H1 (cell line): ENCODE results near the gene POU2F1. TPM values are rescaled to one million over a fixed set of nuclear protein-coding genes. Genes with fewer than 3 reads are reported as not detected.

Experiments
- CTCF ChIA-PET: fragments of 300-600 bp; sonication (Branson Sonifier 250); formaldehyde crosslinking; loops from one replicate; lab custom pipeline; 2021; ENCODE audit not compliant: partially characterized antibody; lab: Charles Lee
- POLR2A ChIA-PET: fragments of 300-600 bp; sonication (Branson Sonifier 250); formaldehyde crosslinking; loops from one replicate; lab custom pipeline; 2021; ENCODE audit warnings: inconsistent platforms; ENCODE audit not compliant: partially characterized antibody; lab: Charles Lee
- DNase-seq, 2 experiments: peaks; one replicate each; pipeline versions ENCODE4 v3.0.0 to v3.0.0-alpha.2; 2010 to 2022; ENCODE audit warnings: low spot score in 2 of 2, low read depth in 1 of 2, mixed read lengths in 1 of 2
- FAIRE-seq: peaks from 2 replicates; lab custom pipeline; 2011; peaks lifted over from hg19 to GRCh38; lab: Jason Lieb, UNC
- H2AFZ ChIP-seq: 2 replicates; pipeline ENCODE4 v1.8.1; 2012; ENCODE audit warnings: low read length, inconsistent platforms
- H2AK5ac ChIP-seq: 2 replicates; pipeline ENCODE4 v1.6.1; 2013; ENCODE audit warnings: low read depth, low read length
- H2BK120ac ChIP-seq: replicated peaks from 2 replicates; pipeline ENCODE3; 2013; ENCODE audit warnings: low read depth, low read length, inconsistent platforms
- H2BK12ac ChIP-seq: 2 replicates; pipeline ENCODE4 v1.6.1; 2013; ENCODE audit warnings: low read depth, low read length
- H2BK15ac ChIP-seq: 2 replicates; pipeline ENCODE4 v1.6.1; 2013; ENCODE audit warnings: low read length
- H2BK20ac ChIP-seq: 2 replicates; pipeline ENCODE4 v1.6.1; 2013; ENCODE audit warnings: low read length
- H2BK5ac ChIP-seq: 2 replicates; pipeline ENCODE4 v1.6.1; 2013; ENCODE audit warnings: low read depth, low read length
- H3K14ac ChIP-seq: 2 replicates; pipeline ENCODE4 v1.6.1; 2013; ENCODE audit warnings: inconsistent platforms; ENCODE audit not compliant: insufficient read length
- H3K18ac ChIP-seq: 2 replicates; pipeline ENCODE4 v1.6.1; 2013; ENCODE audit warnings: low read length; ENCODE audit errors: extremely low read depth
- H3K23ac ChIP-seq: 2 replicates; pipeline ENCODE4 v1.6.1; 2013; ENCODE audit warnings: inconsistent platforms; ENCODE audit not compliant: insufficient read length
- H3K23me2 ChIP-seq: 2 replicates; pipeline ENCODE4 v1.6.1; 2013; ENCODE audit warnings: low read depth, low read length
- H3K27ac ChIP-seq: 2 replicates; pipeline ENCODE4 v1.6.1; 2011; ENCODE audit warnings: low read depth, low read length, inconsistent platforms
- H3K27me3 ChIP-seq, 4 experiments: replicated peaks in 1 of 4; 1 replicate in 1 of 4; 2 replicates in 3 of 4; pipeline versions ENCODE4 v1.6.1 to v1.8.1; 2011 to 2013; ENCODE audit warnings: low read length in 3 of 4, mild to moderate bottlenecking in 3 of 4, inconsistent platforms in 2 of 4, mixed read lengths in 2 of 4, moderate library complexity in 1 of 4; ENCODE audit not compliant: control insufficient read depth in 3 of 4, insufficient read depth in 3 of 4; ENCODE audit errors: extremely low read depth in 1 of 4
- H3K36me3 ChIP-seq, 4 experiments: 2 replicates each; pipeline versions ENCODE4 v1.6.1 to v1.8.1; 2011 to 2013; ENCODE audit warnings: mild to moderate bottlenecking in 4 of 4, low read length in 3 of 4, moderate library complexity in 2 of 4, control low read depth in 1 of 4, inconsistent platforms in 1 of 4; ENCODE audit not compliant: insufficient read depth in 4 of 4, control insufficient read depth in 2 of 4
- H3K4ac ChIP-seq: replicated peaks from 2 replicates; pipeline ENCODE3; 2013; ENCODE audit warnings: low read length, low read depth, mixed read lengths, inconsistent platforms; ENCODE audit not compliant: insufficient read length
- H3K4me1 ChIP-seq, 4 experiments: replicated peaks in 1 of 4; 1 replicate in 1 of 4; 2 replicates in 3 of 4; pipeline versions ENCODE4 v1.6.1 to v1.8.1; 2011 to 2013; ENCODE audit warnings: low read length in 3 of 4, inconsistent platforms in 2 of 4, mixed read lengths in 1 of 4; ENCODE audit not compliant: insufficient read depth in 4 of 4, control insufficient read depth in 3 of 4
- H3K4me2 ChIP-seq, 2 experiments: 2 replicates each; pipeline versions ENCODE4 v1.6.1 to v1.8.1; 2011 to 2013; ENCODE audit warnings: low read depth in 2 of 2, low read length in 2 of 2, control low read depth in 1 of 2, inconsistent platforms in 1 of 2, mild to moderate bottlenecking in 1 of 2; ENCODE audit not compliant: insufficient read depth in 1 of 2
- H3K4me3 ChIP-seq, 4 experiments: fragments of 200-600, 300-600 bp in 1 of 4; sonication (generic), shearing (Covaris generic), sonication (Bioruptor Twin) in 1 of 4; 2 replicates each; pipeline versions ENCODE4 v1.5.1 to v1.8.1; 2011 to 2016; ENCODE audit warnings: low read length in 4 of 4, low read depth in 3 of 4, control low read depth in 2 of 4, inconsistent platforms in 2 of 4, mild to moderate bottlenecking in 2 of 4, mixed read lengths in 1 of 4, moderate library complexity in 1 of 4; ENCODE audit not compliant: insufficient read depth in 2 of 4; ENCODE audit errors: extremely low read depth in 1 of 4
- H3K56ac ChIP-seq: replicated peaks from 2 replicates; pipeline ENCODE3; 2013; ENCODE audit warnings: low read depth, mild to moderate bottlenecking, mixed read lengths, low read length, inconsistent platforms; ENCODE audit not compliant: insufficient read length
- H3K79me1 ChIP-seq: 2 replicates; pipeline ENCODE4 v1.6.1; 2013; ENCODE audit warnings: low read depth, low read length, control low read depth
- H3K79me2 ChIP-seq, 2 experiments: 2 replicates each; pipeline versions ENCODE4 v1.6.1 to v1.8.1; 2012 to 2013; ENCODE audit warnings: low read length in 2 of 2, mild to moderate bottlenecking in 2 of 2, inconsistent platforms in 1 of 2; ENCODE audit not compliant: insufficient read depth in 2 of 2, control insufficient read depth in 1 of 2
- H3K9ac ChIP-seq, 4 experiments: replicated peaks in 1 of 4; 1 replicate in 1 of 4; 2 replicates in 3 of 4; pipeline versions ENCODE4 v1.6.1 to v1.8.1; 2011 to 2013; ENCODE audit warnings: low read depth in 3 of 4, low read length in 3 of 4, control low read depth in 2 of 4, mild to moderate bottlenecking in 2 of 4, moderate library complexity in 2 of 4, inconsistent platforms in 1 of 4; ENCODE audit errors: extremely low read depth in 1 of 4
- H3K9me3 ChIP-seq, 2 experiments: 2 replicates each; pipeline versions ENCODE4 v1.6.1 to v1.8.1; 2012 to 2013; ENCODE audit warnings: mild to moderate bottlenecking in 2 of 2, moderate library complexity in 2 of 2, control low read depth in 1 of 2, inconsistent platforms in 1 of 2, low read depth in 1 of 2, low read length in 1 of 2, mixed read lengths in 1 of 2; ENCODE audit not compliant: insufficient read depth in 2 of 2
- H4K20me1 ChIP-seq, 2 experiments: replicated peaks in 1 of 2; 2 replicates each; pipeline versions ENCODE3 to v1.8.1; 2011 to 2013; ENCODE audit warnings: inconsistent platforms in 2 of 2, low read length in 2 of 2, mild to moderate bottlenecking in 1 of 2; ENCODE audit not compliant: insufficient read depth in 2 of 2, control insufficient read depth in 1 of 2
- H4K5ac ChIP-seq: 2 replicates; pipeline ENCODE4 v1.6.1; 2013; ENCODE audit warnings: low read length, low read depth, mixed read lengths, inconsistent platforms; ENCODE audit not compliant: insufficient read length
- H4K8ac ChIP-seq: 2 replicates; pipeline ENCODE4 v1.8.0; 2013; ENCODE audit warnings: mild to moderate bottlenecking, moderate library complexity, low read length, inconsistent platforms; ENCODE audit not compliant: insufficient read depth; ENCODE audit errors: extremely low read depth
- H4K91ac ChIP-seq: replicated peaks from 2 replicates; pipeline ENCODE3; 2013; ENCODE audit warnings: low read length, mixed read lengths, inconsistent platforms; ENCODE audit not compliant: insufficient read length
- ASH2L ChIP-seq: fragments of 200-600, 300-600 bp; sonication (generic); IDR thresholded peaks from one replicate; pipeline ENCODE4 v1.7.1; 2017; ENCODE audit warnings: low read length
- ATF3 ChIP-seq: IDR thresholded peaks from 2 replicates; pipeline ENCODE4 v1.6.1; 2011; ENCODE audit warnings: low read depth, mild to moderate bottlenecking, low read length; ENCODE audit not compliant: insufficient read depth
- BCL11A ChIP-seq, 2 experiments: IDR thresholded peaks; one replicate each; pipeline ENCODE4 v1.6.1; 2011; ENCODE audit warnings: low read depth in 2 of 2, low read length in 2 of 2, mild to moderate bottlenecking in 2 of 2
- CTBP2 ChIP-seq: IDR thresholded peaks from 2 replicates; pipeline ENCODE4 v1.7.0; 2011; ENCODE audit warnings: borderline replicate concordance, mild to moderate bottlenecking, moderate library complexity, mixed read lengths, low read length; ENCODE audit not compliant: insufficient read depth, insufficient read length
- GTF2F1 ChIP-seq: IDR thresholded peaks from 2 replicates; pipeline ENCODE4 v1.6.1; 2012; ENCODE audit warnings: low read depth, low read length, improper control_type of control experiment, borderline replicate concordance
- JUN ChIP-seq: IDR thresholded peaks from 2 replicates; pipeline ENCODE4 v1.6.1; 2011; ENCODE audit warnings: low read depth, mild to moderate bottlenecking, improper control_type of control experiment, low read length
- MAX ChIP-seq: IDR thresholded peaks from 2 replicates; pipeline ENCODE4 v1.6.1; 2012; ENCODE audit warnings: inconsistent platforms
- WGBS, 2 experiments: shearing (Covaris generic) in 1 of 2; methylation state at CpG; one replicate each; pipeline versions ENCODE4 v1.1.6 to v1.1.7; 2013 to 2015; ENCODE audit warnings: low lambda C conversion rate in 2 of 2, mixed read lengths in 2 of 2, inconsistent platforms in 1 of 2, low coverage in 1 of 2, missing lambda C conversion rate in 1 of 2; ENCODE audit not compliant: insufficient replicate concordance in 2 of 2, insufficient coverage in 1 of 2, insufficient read length in 1 of 2; ENCODE audit errors: extremely low coverage in 1 of 2, missing lambda C conversion rate in 1 of 2; 5-methylcytosine and 5-hydroxymethylcytosine counted together
- long read RNA-seq, 2 experiments: library from RNA in 1 of 2; library from capped mRNA in 1 of 2; stranded (forward); transcript quantifications; one replicate each; pipeline ENCODE4 v2.0.0, GENCODE V29; 2021; ENCODE audit warnings: inconsistent platforms in 1 of 2
- polyA minus RNA-seq, 3 experiments: library from RNA; depleted of rRNA, polyadenylated mRNA; stranded (reverse); fragments of >200 nt; gene quantifications; 1 replicate in 2 of 3; 2 replicates in 1 of 3; pipeline ENCODE4 v1.2.3, GENCODE V29; 2011
- polyA plus RNA-seq, 7 experiments: library from polyadenylated mRNA; depleted of rRNA in 3 of 7; stranded (reverse) in 5 of 7; unstranded in 2 of 7; fragments of >200 nt in 5 of 7; fragments of 200-250 nt in 2 of 7; gene quantifications; 1 replicate in 5 of 7; 2 replicates in 1 of 7; 4 replicates in 1 of 7; pipeline versions ENCODE4 v1.2.1 to v1.2.3, GENCODE V29; 2011 to 2013; ENCODE audit warnings: missing spikeins in 2 of 7, mixed read lengths in 2 of 7
- total RNA-seq: library from RNA; stranded (reverse); fragmentation: NEBNext Ultra II Directional; extraction: Animal tissue kit (Norgen Biotek cat#: 25700); gene quantifications from 2 replicates; pipeline ENCODE4 v1.2.1, GENCODE V29; 2021

POU2F1 gene
- total RNA-seq (55.1 and 57.2 TPM in 2 replicates), polyA plus RNA-seq (2011; rRNA removed) (36.2 and 37.0 TPM in 2 replicates), polyA minus RNA-seq (2011; rRNA and poly(A)+ RNA removed) (151 and 160 TPM in 2 replicates)
- 24.6 TPM for polyA plus RNA-seq (2011; cell fraction: cytosol; rRNA removed)
- 87.2 TPM for polyA plus RNA-seq (2011; cell fraction: nucleus; rRNA removed)
- 15.4 to 21.5 TPM (median 17.3 TPM) in 4 replicates for polyA plus RNA-seq (2012, experiment 1 of 2)
- 1.7 TPM for polyA plus RNA-seq (2012, experiment 2 of 2)
- 26.5 TPM for polyA plus RNA-seq (2013, experiment 1 of 2)
- 21.6 TPM for polyA plus RNA-seq (2013, experiment 2 of 2)
- 30.0 TPM for polyA minus RNA-seq (2011; cell fraction: cytosol; rRNA and poly(A)+ RNA removed)
- 113 TPM for polyA minus RNA-seq (2011; cell fraction: nucleus; rRNA and poly(A)+ RNA removed)
- long read RNA-seq, experiment 1, full-length matches to known transcripts: 1 of 25 reads
- long read RNA-seq, experiment 1, partial matches to known transcripts: 0 of 25 reads
- long read RNA-seq, experiment 1, other reads (novel, unspliced or antisense): 24 of 25 reads
- long read RNA-seq, experiment 2, full-length matches to known transcripts: 5 of 8 reads
- long read RNA-seq, experiment 2, partial matches to known transcripts: 3 of 8 reads
- long read RNA-seq, experiment 2, other reads (novel, unspliced or antisense): 0 of 8 reads

- Histone ChIP-seq H4K20me1 (peaks cover 3 to 5% of the 10 kb centered on the region in 2 experiments), H3K4me3 (peak within 1 kb of the TSS; percentile 69 to 84 (median 74)), H2BK120ac (peak within 1 kb of the TSS; percentile 90), H2BK5ac (peak within 1 kb of the TSS; percentile 99), H3K27ac (peak within 1 kb of the TSS; percentile 99), H3K9me3 (peaks cover 0 to 4% of the 10 kb centered on the region in 2 experiments; a peak in 1 of 4 replicates), H3K4me1 (peaks cover 0 to 18% (median 0%) of the 10 kb centered on the region in 4 experiments; a peak in 4 of 7 replicates), H3K4me2 (peak within 1 kb of the TSS; percentile 92 to 95), H4K5ac (peak within 1 kb of the TSS; percentile 100), H3K36me3 (no peaks in the 10 kb centered on the region), H3K27me3 (no peaks in the 10 kb centered on the region), H2BK12ac (peak within 1 kb of the TSS; percentile 72; the same call in 1 of the 2 replicates), H4K91ac (peak within 1 kb of the TSS; percentile 98), H2BK15ac (peak within 1 kb of the TSS; percentile 99), H3K79me2 (peaks cover 16 to 37% of the 10 kb centered on the region in 2 experiments), H4K8ac (peak within 1 kb of the TSS; percentile 99), H3K56ac (peak within 1 kb of the TSS; percentile 99), H3K14ac (no peak within 1 kb of the TSS), H3K79me1 (no peaks in the 10 kb centered on the region), H3K4ac (peak within 1 kb of the TSS; percentile 99), H3K9ac (peak within 1 kb of the TSS; percentile 82 to 97 (median 97)), H2BK20ac (peak within 1 kb of the TSS; percentile 75; the same call in 1 of the 2 replicates), H3K23me2 (peaks cover 6% of the 10 kb centered on the region), H2AK5ac (no peak within 1 kb of the TSS; the same call in 1 of the 2 replicates), H3K18ac (peak within 1 kb of the TSS; percentile 100), H2AFZ (peak within 1 kb of the TSS; percentile 20), H3K23ac (no peak within 1 kb of the TSS)
- WGBS, 2 experiments: 3% methylated on average over 35 of the region's 53 CpGs; no CpG with 5 or more reads in 1 of the 2 experiments
- CTCF ChIA-PET: interaction anchor here (0.6 to 3.1 kb wide), 25 partner anchors 10 to 343 kb away, joined by 3 to 18 read pairs (median 4); no protein-coding TSS in a partner anchor
- FAIRE-seq: no peak
- POLR2A ChIA-PET: interaction anchor here (0.6 to 6.2 kb wide), 71 partner anchors 10 to 716 kb away, joined by 3 to 73 read pairs (median 4); partner anchors contain the start of genes CREG1, DCAF6, MPC2 and POGK
- peak; percentile 97 to 99 for DNase-seq
- TF ChIP-seq ASH2L: no peak
- no peak for TF ChIP-seq MAX
- no peak for TF ChIP-seq JUN
- TF ChIP-seq CTBP2: no peak
- peak; percentile 45; the same call in 1 of the 2 replicates for TF ChIP-seq ATF3
- TF ChIP-seq GTF2F1: no peak
- TF ChIP-seq BCL11A (IDR thresholded peaks at IDR 0.05; ENCODE audit: low read depth in 2 of 2, low read length in 2 of 2): no peak
Observed at GRCh38 chr1:167220537-167221125, at the start of gene POU2F1. POU2F1 (plus strand) TSS chr1:167220886; CDS start chr1:167220898, 12 bp downstream.
